ENCODE measurements around the gene CRIM1. TPM values are rescaled to one million over a fixed set of nuclear protein-coding genes. Genes with fewer than 3 reads are reported as not detected.

CRIM1 gene
- total RNA-seq, 1 donor from 2014 or later: 61.8 TPM

GRCh38 chr2:36559221-36559942, 203.8 kb downstream of the CRIM1 start:
- peak overlapping the region; percentile 78 for H3K27ac Mint-ChIP-seq
- no peak for DNase-seq (ENCODE audit: low spot score in 2 of 2, unreplicated experiment in 2 of 2)
- no peaks in the 10 kb centered on the region for H3K27me3 Mint-ChIP-seq (ENCODE audit: low read depth)
- TF ChIP-seq CTCF (IDR thresholded peaks at IDR 0.05; ENCODE audit: unreplicated experiment): no peak
- no peaks in the 10 kb centered on the region for H3K9me3 Mint-ChIP-seq
- H3K36me3 Mint-ChIP-seq: peaks cover 13% of the 10 kb centered on the region
- no peak overlapping the region for H3K4me3 Mint-ChIP-seq
- peaks cover 54% of the 10 kb centered on the region for H3K4me1 Mint-ChIP-seq

DNA sequence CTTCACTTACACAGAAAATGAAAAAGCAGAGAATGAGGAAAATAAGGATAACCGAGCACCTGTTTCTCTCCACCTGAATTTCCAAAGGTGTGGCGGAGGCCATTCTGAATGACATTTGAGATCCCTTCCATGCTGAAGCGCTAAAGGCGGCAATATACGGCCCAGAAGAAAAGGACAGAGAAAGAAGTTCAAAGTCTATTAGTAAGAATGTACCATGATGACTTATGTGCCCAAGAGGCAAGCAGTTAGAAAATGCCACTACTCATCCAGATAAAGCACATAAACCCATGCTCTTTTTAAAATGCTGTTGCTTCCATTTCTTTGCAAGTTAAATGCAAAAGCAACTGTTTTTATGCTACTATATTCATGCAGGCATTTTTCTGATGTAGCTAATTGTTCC, 205.1 kb downstream of the CRIM1 start:
- peaks cover 15% of the 10 kb centered on the region for H3K36me3 Mint-ChIP-seq
- no peaks in the 10 kb centered on the region for H3K27me3 Mint-ChIP-seq (ENCODE audit: low read depth)
- peak overlapping the region; percentile 55 for H3K27ac Mint-ChIP-seq
- no peak for TF ChIP-seq CTCF (IDR thresholded peaks at IDR 0.05; ENCODE audit: unreplicated experiment)
- H3K9me3 Mint-ChIP-seq: no peaks in the 10 kb centered on the region
- no peak for DNase-seq (ENCODE audit: low spot score in 2 of 2, unreplicated experiment in 2 of 2)
- H3K4me1 Mint-ChIP-seq: peaks cover 62% of the 10 kb centered on the region
- H3K4me3 Mint-ChIP-seq: no peak overlapping the region

GRCh38 chr2:36561237-36561944, 205.8 kb downstream of the CRIM1 start:
- no peak for DNase-seq (ENCODE audit: low spot score in 2 of 2, unreplicated experiment in 2 of 2)
- peaks cover 62% of the 10 kb centered on the region for H3K4me1 Mint-ChIP-seq
- H3K9me3 Mint-ChIP-seq: no peaks in the 10 kb centered on the region
- H3K27me3 Mint-ChIP-seq (ENCODE audit: low read depth): no peaks in the 10 kb centered on the region
- TF ChIP-seq CTCF (IDR thresholded peaks at IDR 0.05; ENCODE audit: unreplicated experiment): no peak
- peak overlapping the region; percentile 90 for H3K27ac Mint-ChIP-seq
- no peak overlapping the region for H3K4me3 Mint-ChIP-seq
- H3K36me3 Mint-ChIP-seq: peaks cover 14% of the 10 kb centered on the region

DNA sequence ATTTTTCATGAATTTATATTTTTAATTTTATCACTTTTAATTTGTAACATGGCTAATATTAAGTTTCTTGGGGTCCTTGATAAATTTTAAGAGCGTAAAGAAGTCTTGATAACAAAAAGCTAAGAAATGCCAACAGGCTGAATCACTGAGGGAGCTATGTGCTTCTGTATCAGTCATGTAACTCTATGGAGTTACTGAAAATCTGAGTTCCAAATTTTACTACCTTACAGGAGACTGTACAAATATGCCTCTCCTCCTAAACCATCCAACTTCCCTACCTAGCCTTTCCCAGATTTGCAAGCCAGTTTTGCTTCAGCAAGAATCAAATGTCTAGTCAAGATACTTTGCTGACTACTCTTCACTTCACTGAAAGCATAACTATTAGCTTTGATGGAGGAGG, 206.7 kb downstream of the CRIM1 start:
- no peak for TF ChIP-seq CTCF (IDR thresholded peaks at IDR 0.05; ENCODE audit: unreplicated experiment)
- peaks cover 19% of the 10 kb centered on the region for H3K36me3 Mint-ChIP-seq
- peak overlapping the region; percentile 91 for H3K27ac Mint-ChIP-seq
- no peaks in the 10 kb centered on the region for H3K9me3 Mint-ChIP-seq
- no peak overlapping the region for H3K4me3 Mint-ChIP-seq
- H3K27me3 Mint-ChIP-seq (ENCODE audit: low read depth): no peaks in the 10 kb centered on the region
- DNase-seq (ENCODE audit: low spot score in 2 of 2, unreplicated experiment in 2 of 2): no peak
- H3K4me1 Mint-ChIP-seq: peaks cover 67% of the 10 kb centered on the region

DNA sequence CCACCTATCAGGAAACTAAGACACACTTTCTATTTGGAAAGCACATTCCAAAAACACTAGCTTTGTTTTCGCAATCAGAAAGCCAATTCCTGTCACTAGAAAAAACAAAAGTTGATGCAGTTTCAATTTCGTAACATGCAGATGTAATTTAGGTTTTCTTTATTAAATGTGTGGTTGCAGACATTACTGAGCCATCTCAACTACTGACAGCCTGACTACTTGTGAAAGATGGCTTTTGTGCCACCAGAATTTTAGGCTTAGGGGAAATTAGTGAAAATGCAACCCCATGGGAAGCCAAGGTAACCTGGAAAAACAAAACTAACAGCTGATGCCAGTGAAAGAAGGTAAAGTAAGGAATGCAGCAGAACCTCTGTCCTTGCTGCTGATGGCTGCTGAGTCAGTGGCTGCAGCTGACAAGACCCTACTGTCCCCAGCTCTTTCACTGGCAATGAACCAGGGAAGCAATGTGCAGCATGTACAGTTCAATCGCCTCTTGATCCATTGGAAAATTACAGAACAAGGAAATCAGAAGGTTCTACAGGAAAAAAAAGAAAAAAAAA, 207.5 kb downstream of the CRIM1 start:
- H3K27me3 Mint-ChIP-seq (ENCODE audit: low read depth): no peaks in the 10 kb centered on the region
- no peak for TF ChIP-seq CTCF (IDR thresholded peaks at IDR 0.05; ENCODE audit: unreplicated experiment)
- H3K4me3 Mint-ChIP-seq: no peak overlapping the region
- H3K4me1 Mint-ChIP-seq: peaks cover 73% of the 10 kb centered on the region
- peaks cover 17% of the 10 kb centered on the region for H3K36me3 Mint-ChIP-seq
- no peaks in the 10 kb centered on the region for H3K9me3 Mint-ChIP-seq
- peak overlapping the region; percentile 80 for H3K27ac Mint-ChIP-seq
- no peak for DNase-seq (ENCODE audit: low spot score in 2 of 2, unreplicated experiment in 2 of 2)
